Ishikawa (cell line): ENCODE measurements around the gene SEMA6A.

ENCODE experiments used
- CEBPB ChIP-seq: IDR thresholded peaks from 2 replicates; pipeline ENCODE4 v1.6.1; 2012
- CREB1 ChIP-seq: IDR thresholded peaks from 2 replicates; pipeline ENCODE4 v1.6.1; 2012; ENCODE audit warnings: low read depth
- EGR1 ChIP-seq: IDR thresholded peaks from 2 replicates; pipeline ENCODE4 v1.6.1; 2012
- EP300 ChIP-seq: IDR thresholded peaks from 2 replicates; pipeline ENCODE4 v1.6.1; 2012; ENCODE audit warnings: borderline replicate concordance
- FOXM1 ChIP-seq: IDR thresholded peaks from 2 replicates; pipeline ENCODE4 v1.6.1; 2012; ENCODE audit warnings: low read depth, borderline replicate concordance
- NFIC ChIP-seq: IDR thresholded peaks from 2 replicates; pipeline ENCODE4 v1.6.1; 2012
- RAD21 ChIP-seq: IDR thresholded peaks from 2 replicates; pipeline ENCODE4 v1.6.1; 2012; ENCODE audit warnings: low read depth
- TAF1 ChIP-seq: IDR thresholded peaks from 2 replicates; pipeline ENCODE4 v1.6.1; 2012; ENCODE audit warnings: low read depth, mild to moderate bottlenecking
- TCF12 ChIP-seq: IDR thresholded peaks from 2 replicates; pipeline ENCODE4 v1.6.1; 2012; ENCODE audit warnings: low read depth
- TEAD4 ChIP-seq: IDR thresholded peaks from 2 replicates; pipeline ENCODE4 v1.6.1; 2012
- YY1 ChIP-seq: IDR thresholded peaks from 2 replicates; pipeline ENCODE4 v1.6.1; 2012; ENCODE audit warnings: low read depth
- ZBTB7A ChIP-seq: IDR thresholded peaks from 2 replicates; pipeline ENCODE4 v1.6.1; 2012; ENCODE audit warnings: low read depth
- TF ChIP-seq, protein P1 (sequence below): IDR thresholded peaks from 2 replicates; pipeline ENCODE4 v1.6.1; 2012; ENCODE audit warnings: low read depth, mild to moderate bottlenecking
- TF ChIP-seq, protein P2 (sequence below): IDR thresholded peaks from 2 replicates; pipeline ENCODE4 v1.6.1; 2012
- TF ChIP-seq, protein P3 (sequence below): IDR thresholded peaks from 2 replicates; pipeline ENCODE4 v1.6.1; 2012

The SEMA6A gene

DNA sequence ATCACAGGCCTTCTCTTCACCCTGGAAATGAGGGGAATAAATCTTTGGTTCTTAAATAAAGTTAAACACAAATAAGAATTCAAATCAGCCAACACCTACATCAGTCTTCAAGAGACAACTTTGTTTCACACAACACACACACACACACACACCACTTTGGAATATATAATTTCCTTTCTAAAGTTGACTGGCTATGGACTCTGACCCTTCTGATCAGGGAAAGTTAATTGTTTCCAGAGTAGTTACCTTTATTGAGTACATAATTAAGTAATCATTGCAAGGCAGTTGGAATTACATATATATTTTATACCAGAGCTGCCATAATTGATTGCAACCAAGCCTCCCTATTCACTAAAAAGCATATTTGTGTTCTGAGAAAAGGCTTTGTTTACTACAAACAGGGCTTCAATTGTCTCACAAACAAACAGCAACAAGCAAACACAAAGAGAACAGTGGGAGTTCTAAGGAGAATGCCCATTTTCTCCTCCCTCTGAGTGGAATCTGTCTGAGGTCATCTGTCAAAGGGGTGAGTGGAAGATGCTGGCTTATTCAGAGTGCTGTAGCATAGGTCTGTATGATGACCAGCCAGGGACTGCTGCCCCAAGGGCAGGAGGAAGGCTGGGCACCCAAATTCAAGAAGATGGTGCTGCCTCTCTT, 136.6 kb downstream of the SEMA6A start:
- TF ChIP-seq TCF12 (no peak), EP300 (no peak), NFIC (no peak), CREB1 (no peak), TAF1 (no peak), RAD21 (no peak), CEBPB (no peak), EGR1 (no peak), FOXM1 (no peak), TEAD4 (no peak), ZBTB7A (no peak), YY1 (no peak)
- TF ChIP-seq, protein P1, sequence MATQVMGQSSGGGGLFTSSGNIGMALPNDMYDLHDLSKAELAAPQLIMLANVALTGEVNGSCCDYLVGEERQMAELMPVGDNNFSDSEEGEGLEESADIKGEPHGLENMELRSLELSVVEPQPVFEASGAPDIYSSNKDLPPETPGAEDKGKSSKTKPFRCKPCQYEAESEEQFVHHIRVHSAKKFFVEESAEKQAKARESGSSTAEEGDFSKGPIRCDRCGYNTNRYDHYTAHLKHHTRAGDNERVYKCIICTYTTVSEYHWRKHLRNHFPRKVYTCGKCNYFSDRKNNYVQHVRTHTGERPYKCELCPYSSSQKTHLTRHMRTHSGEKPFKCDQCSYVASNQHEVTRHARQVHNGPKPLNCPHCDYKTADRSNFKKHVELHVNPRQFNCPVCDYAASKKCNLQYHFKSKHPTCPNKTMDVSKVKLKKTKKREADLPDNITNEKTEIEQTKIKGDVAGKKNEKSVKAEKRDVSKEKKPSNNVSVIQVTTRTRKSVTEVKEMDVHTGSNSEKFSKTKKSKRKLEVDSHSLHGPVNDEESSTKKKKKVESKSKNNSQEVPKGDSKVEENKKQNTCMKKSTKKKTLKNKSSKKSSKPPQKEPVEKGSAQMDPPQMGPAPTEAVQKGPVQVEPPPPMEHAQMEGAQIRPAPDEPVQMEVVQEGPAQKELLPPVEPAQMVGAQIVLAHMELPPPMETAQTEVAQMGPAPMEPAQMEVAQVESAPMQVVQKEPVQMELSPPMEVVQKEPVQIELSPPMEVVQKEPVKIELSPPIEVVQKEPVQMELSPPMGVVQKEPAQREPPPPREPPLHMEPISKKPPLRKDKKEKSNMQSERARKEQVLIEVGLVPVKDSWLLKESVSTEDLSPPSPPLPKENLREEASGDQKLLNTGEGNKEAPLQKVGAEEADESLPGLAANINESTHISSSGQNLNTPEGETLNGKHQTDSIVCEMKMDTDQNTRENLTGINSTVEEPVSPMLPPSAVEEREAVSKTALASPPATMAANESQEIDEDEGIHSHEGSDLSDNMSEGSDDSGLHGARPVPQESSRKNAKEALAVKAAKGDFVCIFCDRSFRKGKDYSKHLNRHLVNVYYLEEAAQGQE, result no peak
- TF ChIP-seq, protein P2, sequence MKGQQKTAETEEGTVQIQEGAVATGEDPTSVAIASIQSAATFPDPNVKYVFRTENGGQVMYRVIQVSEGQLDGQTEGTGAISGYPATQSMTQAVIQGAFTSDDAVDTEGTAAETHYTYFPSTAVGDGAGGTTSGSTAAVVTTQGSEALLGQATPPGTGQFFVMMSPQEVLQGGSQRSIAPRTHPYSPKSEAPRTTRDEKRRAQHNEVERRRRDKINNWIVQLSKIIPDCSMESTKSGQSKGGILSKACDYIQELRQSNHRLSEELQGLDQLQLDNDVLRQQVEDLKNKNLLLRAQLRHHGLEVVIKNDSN, result no peak
- TF ChIP-seq, protein P3, sequence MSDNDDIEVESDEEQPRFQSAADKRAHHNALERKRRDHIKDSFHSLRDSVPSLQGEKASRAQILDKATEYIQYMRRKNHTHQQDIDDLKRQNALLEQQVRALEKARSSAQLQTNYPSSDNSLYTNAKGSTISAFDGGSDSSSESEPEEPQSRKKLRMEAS, result no peak

DNA sequence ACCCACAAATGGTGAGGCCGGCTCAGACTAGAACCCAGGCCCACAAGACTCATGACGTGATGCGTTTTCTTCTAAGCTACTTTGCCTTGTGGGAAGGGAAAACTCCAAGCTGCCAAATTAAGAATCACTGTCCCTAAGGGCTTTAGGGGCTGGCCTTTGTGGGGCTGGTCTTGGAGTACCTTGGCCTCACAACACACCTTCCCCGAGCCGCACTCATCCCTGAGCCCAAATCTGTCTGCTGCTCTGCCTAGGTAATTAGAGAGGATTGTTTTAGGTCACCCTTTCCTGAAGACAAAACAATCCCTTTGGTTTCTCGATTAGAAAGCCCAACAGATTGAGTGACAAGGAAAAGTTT, 137.3 kb downstream of the SEMA6A start:
- TF ChIP-seq EP300, result no peak
- TF ChIP-seq, protein P3, result no peak
- TF ChIP-seq FOXM1, result no peak
- TF ChIP-seq NFIC, result no peak

DNA sequence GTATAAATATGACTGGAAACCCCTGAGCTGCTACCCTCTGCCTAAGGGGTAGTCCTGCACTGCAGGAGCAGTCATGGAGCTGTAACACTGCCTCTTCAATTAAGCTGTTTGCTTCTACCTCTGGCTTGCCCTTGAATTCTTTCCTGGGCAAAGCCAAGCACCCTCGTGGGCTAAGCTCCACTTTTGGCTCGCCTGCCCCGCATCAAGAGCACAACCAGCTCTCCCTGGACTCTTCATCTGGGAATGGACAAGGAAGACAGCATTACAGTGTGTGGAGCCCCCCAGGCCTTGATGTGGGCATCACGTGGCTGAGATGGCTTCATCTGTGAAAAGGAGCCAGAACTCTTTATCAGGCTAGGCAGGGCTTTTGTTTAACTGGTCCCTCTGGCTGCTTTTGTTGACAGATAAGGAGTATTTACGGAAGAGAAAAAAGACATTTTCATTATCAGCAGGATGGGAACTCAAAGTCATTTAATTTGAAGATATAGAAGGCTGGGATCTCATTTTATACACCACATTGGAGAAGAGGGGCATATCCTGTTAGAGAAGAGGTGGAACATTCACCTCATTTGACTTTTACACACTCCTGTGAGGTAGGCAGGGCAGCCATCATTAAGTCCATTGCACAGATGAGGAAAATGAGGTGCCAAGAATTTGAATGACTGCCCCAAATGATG, 137.8 kb downstream of the SEMA6A start:
- TF ChIP-seq CEBPB (no peak), TAF1 (no peak), FOXM1 (no peak), EP300 (no peak), TCF12 (no peak), TEAD4 (no peak)

DNA sequence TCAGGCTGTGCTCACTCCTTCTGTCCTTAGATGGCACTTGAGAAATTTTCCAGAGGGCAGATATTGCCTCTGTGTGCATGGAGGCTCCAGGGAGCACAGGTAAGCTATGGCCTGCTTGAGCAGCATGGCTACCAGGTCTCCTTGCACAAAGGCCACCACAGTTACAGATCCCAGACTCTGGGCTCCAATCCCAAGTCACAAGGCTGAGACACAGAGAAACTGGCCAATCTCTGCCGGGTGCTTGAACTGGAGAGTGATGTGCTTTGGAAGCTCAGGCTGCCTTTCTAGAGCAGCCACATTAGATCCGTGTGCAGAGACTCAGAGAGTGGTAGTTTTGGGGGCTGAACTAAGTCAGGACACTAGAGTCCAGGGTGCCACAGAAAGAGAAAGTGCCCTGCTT, 145.7 kb downstream of the SEMA6A start:
- no peak for TF ChIP-seq ZBTB7A

DNA sequence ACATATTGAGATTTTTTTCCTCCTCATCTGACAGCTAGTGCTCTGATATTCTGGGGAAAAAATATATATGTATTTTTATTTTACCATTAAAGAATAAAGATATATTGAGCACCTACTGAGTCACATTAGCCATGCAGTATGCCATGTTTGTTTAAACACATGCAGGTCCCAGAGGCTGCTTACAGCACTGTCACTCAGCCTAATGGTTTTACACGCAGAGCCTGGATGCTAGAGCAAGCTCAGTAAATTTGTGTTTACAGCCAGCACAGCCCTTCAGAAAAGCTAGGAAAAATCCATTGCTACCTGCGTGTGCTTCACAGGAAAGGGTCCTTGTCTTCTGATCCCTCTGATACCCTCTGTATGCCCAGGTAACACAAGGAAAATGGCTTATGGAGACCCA, 146.2 kb downstream of the SEMA6A start:
- TF ChIP-seq TAF1 (no peak), ZBTB7A (no peak), RAD21 (no peak), EGR1 (no peak), TCF12 (no peak), NFIC (no peak), TEAD4 (no peak), CREB1 (no peak), EP300 (no peak), FOXM1 (no peak), CEBPB (no peak), YY1 (no peak)
- TF ChIP-seq, protein P2, result no peak
- TF ChIP-seq, protein P3, result no peak
- TF ChIP-seq, protein P1, result no peak

DNA sequence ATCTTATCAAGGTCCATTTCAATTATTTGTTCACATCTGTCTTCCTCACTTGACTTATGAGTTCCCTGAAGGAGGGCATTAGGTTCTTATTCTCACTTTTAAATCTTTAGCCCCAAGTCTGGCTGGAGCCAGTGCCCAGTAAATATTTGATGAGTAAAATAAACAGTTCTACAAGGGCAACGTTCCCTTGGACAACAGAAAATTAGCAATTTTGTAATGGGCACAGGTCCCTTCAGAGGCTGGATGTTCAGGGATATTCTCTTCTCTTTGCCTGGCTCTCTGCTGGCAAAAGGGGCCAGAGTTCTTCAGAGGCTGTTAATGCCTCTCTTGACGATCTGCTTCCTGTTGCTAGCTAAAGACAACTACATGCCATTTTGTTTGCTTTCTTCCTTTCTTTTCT, 149.7 kb downstream of the SEMA6A start:
- no peak for TF ChIP-seq TAF1
- no peak for TF ChIP-seq EP300
- no peak for TF ChIP-seq NFIC
- TF ChIP-seq TEAD4, result no peak
- TF ChIP-seq, protein P2, result no peak
- no peak for TF ChIP-seq ZBTB7A
- TF ChIP-seq, protein P1, result no peak
- TF ChIP-seq, protein P3, result no peak
- TF ChIP-seq YY1, result no peak
- no peak for TF ChIP-seq CREB1
- no peak for TF ChIP-seq TCF12
- no peak for TF ChIP-seq CEBPB
- TF ChIP-seq FOXM1, result no peak
